ENCODE measurements around the gene TENT4A. TPM values are rescaled to one million over a fixed set of nuclear protein-coding genes. Genes with fewer than 3 reads are reported as not detected.

TENT4A gene
- polyA plus RNA-seq, 1 experiment, result 4.0 TPM

DNA sequence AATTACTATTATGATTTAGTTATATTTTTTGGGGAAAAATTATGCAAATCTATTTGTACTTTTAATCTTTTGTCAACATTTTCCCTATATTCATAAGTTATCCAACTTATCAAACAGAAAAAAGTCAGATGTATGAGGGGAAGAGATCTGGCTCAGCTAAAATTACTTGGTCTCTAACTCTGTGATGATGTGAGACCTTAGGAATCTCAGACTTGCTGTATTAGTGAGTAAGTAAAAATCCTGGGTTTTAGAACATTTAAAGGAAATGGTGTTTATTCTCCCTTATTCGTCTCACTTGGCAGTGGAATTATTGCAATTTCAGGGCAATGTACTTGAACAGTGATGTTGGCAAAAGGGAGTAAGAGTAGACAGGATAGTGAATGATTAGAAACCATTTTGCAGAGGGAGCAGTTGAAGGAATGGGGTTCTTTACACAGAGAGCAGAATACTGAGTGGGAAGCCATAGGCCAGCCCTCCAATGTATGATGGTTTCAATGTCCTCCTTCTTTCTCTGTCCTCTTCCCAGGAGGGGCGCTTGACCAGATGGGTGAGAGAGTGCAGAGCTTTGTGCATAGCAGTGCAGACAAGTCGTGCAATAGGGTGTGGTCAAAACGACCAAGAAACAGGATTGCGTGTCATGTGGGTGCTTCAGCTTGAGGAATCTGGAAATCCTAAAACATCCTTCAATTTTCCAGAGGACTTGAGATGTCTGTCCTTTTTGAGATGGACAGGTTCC, 91.7 kb downstream of the TENT4A start:
- Histone ChIP-seq H3K4me3 (ENCODE audit: low read depth, low read length) (no peak overlapping the region), H3K9me3 (ENCODE audit: control insufficient read depth, insufficient read depth, low read length) (no peaks in the 10 kb centered on the region), H3K27ac (ENCODE audit: low read depth, low read length) (no peak overlapping the region), H3K27me3 (ENCODE audit: control insufficient read depth, insufficient read depth, low read length) (no peaks in the 10 kb centered on the region)
- no peak for DNase-seq (ENCODE audit: low read depth, low spot score)
- TF ChIP-seq, protein P1, sequence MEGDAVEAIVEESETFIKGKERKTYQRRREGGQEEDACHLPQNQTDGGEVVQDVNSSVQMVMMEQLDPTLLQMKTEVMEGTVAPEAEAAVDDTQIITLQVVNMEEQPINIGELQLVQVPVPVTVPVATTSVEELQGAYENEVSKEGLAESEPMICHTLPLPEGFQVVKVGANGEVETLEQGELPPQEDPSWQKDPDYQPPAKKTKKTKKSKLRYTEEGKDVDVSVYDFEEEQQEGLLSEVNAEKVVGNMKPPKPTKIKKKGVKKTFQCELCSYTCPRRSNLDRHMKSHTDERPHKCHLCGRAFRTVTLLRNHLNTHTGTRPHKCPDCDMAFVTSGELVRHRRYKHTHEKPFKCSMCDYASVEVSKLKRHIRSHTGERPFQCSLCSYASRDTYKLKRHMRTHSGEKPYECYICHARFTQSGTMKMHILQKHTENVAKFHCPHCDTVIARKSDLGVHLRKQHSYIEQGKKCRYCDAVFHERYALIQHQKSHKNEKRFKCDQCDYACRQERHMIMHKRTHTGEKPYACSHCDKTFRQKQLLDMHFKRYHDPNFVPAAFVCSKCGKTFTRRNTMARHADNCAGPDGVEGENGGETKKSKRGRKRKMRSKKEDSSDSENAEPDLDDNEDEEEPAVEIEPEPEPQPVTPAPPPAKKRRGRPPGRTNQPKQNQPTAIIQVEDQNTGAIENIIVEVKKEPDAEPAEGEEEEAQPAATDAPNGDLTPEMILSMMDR (IDR thresholded peaks at IDR 0.05; ENCODE audit: low read depth, low read length), result no peak
- ChIA-PET POLR2A (no interaction called here), CTCF (no interaction called here)

DNA sequence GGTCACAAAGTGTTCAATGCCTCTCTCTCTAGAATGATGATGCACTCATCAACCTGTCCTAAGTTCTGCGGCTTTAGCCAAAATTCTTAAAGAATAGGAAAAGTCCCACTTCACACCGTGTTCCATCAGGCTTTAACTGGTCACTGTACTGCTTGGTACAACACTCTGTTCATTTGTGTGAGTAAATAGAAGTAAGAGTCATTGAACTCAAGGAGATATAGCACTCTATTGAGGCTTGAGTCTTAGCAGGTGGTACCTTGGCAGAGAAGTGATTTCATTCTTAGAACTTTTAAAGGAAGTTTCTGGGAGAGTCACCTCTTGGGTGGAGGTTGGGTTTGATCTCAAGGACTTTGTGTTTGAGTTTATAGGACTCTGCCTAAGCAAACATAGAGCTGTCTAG, 92.6 kb downstream of the TENT4A start:
- H3K4me3 ChIP-seq (ENCODE audit: low read depth, low read length), result no peak overlapping the region
- TF ChIP-seq, protein P1 (IDR thresholded peaks at IDR 0.05; ENCODE audit: low read depth, low read length), result no peak
- no peak for DNase-seq (ENCODE audit: low read depth, low spot score)
- ChIA-PET CTCF (no interaction called here), POLR2A (no interaction called here)
- H3K27ac ChIP-seq (ENCODE audit: low read depth, low read length), result no peak overlapping the region
- no peaks in the 10 kb centered on the region for H3K27me3 ChIP-seq (ENCODE audit: control insufficient read depth, insufficient read depth, low read length)
- H3K9me3 ChIP-seq (ENCODE audit: control insufficient read depth, insufficient read depth, low read length), result no peaks in the 10 kb centered on the region

Other genes with a start within 250 kb of the TENT4A start
- gene NSUN2, start 80.4 kb upstream of the TENT4A start, polyA plus RNA-seq (2011; rRNA removed), result 41.5 and 42.0 TPM in 2 replicates
- 19.7 and 20.7 TPM in 2 replicates for gene SRD5A1, start 80.0 kb upstream of the TENT4A start, polyA plus RNA-seq (2011; rRNA removed)